CD4-positive, CD25-positive, alpha-beta regulatory T cell (primary cell): ENCODE results near the gene FRMPD4. TPM values are rescaled to one million over a fixed set of nuclear protein-coding genes. Genes with fewer than 3 reads are reported as not detected.

Experiments used
- ATAC-seq, 2 donors: fragments of 150-1000 bp; cut with Tn5 transposase; one replicate each; pipeline ENCODE4 v1.10.0; 2021; ENCODE audit warnings: low read depth in 2 of 2, moderate number of reproducible peaks in 2 of 2, moderate library complexity in 1 of 2
- DNase-seq, 3 donors: peaks; one replicate each; pipeline versions ENCODE4 v3.0.0 to v3.0.0-alpha.2; 2012 to 2022; ENCODE audit warnings: mixed read lengths in 1 of 3
- H3K27ac ChIP-seq: one replicate; pipeline ENCODE4 v1.7.0; 2013; ENCODE audit warnings: mild to moderate bottlenecking, low read length; ENCODE audit not compliant: insufficient read depth, poor library complexity, severe bottlenecking
- H3K27me3 ChIP-seq: one replicate; pipeline ENCODE4 v1.7.0; 2013; ENCODE audit warnings: low read length; ENCODE audit not compliant: control insufficient read depth, insufficient read depth
- H3K36me3 ChIP-seq: one replicate; pipeline ENCODE4 v1.7.0; 2013; ENCODE audit warnings: mild to moderate bottlenecking, low read length, moderate library complexity; ENCODE audit not compliant: control insufficient read depth, insufficient read depth
- H3K4me1 ChIP-seq: 2 replicates; pipeline ENCODE4 v1.7.0; 2013; ENCODE audit warnings: mild to moderate bottlenecking, low read length; ENCODE audit not compliant: insufficient read depth, control insufficient read depth, poor library complexity, severe bottlenecking
- H3K4me3 ChIP-seq: one replicate; pipeline ENCODE4 v1.7.0; 2013; ENCODE audit warnings: low read depth, mild to moderate bottlenecking, low read length, moderate library complexity
- H3K9me3 ChIP-seq, 2 experiments: 1 replicate in 1 of 2; 2 replicates in 1 of 2; pipeline ENCODE4 v1.7.0; 2013; ENCODE audit warnings: low read length in 2 of 2, mild to moderate bottlenecking in 1 of 2, moderate library complexity in 1 of 2; ENCODE audit not compliant: control insufficient read depth in 2 of 2
- H3K27ac Mint-ChIP-seq, 3 donors: one replicate each; pipeline ENCODE4 v1.8.0; 2020 to 2022; ENCODE audit warnings: mild to moderate bottlenecking in 3 of 3, mixed read lengths in 3 of 3, moderate library complexity in 2 of 3
- H3K27me3 Mint-ChIP-seq: one replicate; pipeline ENCODE4 v1.8.0; 2022; ENCODE audit warnings: mild to moderate bottlenecking, mixed read lengths
- H3K36me3 Mint-ChIP-seq: one replicate; pipeline ENCODE4 v1.8.0; 2020; ENCODE audit warnings: mixed read lengths
- H3K4me1 Mint-ChIP-seq, 4 donors: one replicate each; pipeline ENCODE4 v1.8.0; 2020 to 2022; ENCODE audit warnings: mixed read lengths in 4 of 4, mild to moderate bottlenecking in 1 of 4
- H3K4me3 Mint-ChIP-seq, 4 donors: one replicate each; pipeline ENCODE4 v1.8.0; 2020 to 2022; ENCODE audit warnings: mild to moderate bottlenecking in 4 of 4, mixed read lengths in 4 of 4, moderate library complexity in 3 of 4
- H3K9me3 Mint-ChIP-seq, 7 donors: one replicate each; pipeline ENCODE4 v1.8.0; 2020 to 2022; ENCODE audit warnings: mixed read lengths in 7 of 7, mild to moderate bottlenecking in 3 of 7, moderate library complexity in 2 of 7
- polyA plus RNA-seq, 4 donors: library from polyadenylated mRNA; unstranded; fragments of 300-500 nt; fragmentation: Illumina TruSeq; gene quantifications; one replicate each; pipeline ENCODE4 v1.2.3, GENCODE V29; 2021
- total RNA-seq: library from RNA; stranded (reverse); gene quantifications from one replicate; pipeline ENCODE4 v1.2.3, GENCODE V29; 2022

Gene FRMPD4
- total and polyA plus RNA-seq, 5 donors from 2014 or later, result not detected

DNA sequence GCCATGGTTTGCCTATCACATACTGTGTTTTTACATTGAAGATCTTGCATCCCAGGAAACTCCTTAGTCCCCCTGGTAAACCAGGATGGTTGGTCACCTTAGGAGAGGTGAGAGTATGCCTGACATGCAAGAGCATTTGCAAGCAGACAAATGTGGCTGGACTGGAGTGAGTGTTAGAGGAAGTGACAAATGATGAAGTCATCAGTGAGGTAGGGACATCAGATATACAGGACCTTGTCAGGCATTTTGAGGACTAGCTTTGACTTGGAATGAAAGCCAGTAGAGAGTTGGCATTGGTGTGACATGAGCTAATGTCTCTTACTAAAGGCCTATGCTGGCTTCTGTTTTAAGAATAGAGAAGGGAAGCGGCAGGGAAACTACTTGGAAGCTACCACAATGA lies 124.9 kb downstream of the FRMPD4 start:
- no peaks in the 10 kb centered on the region for H3K9me3 ChIP-seq
- H3K36me3 Mint-ChIP-seq, result no peaks in the 10 kb centered on the region
- ATAC-seq (no peak), DNase-seq (no peak)
- H3K27me3 ChIP-seq, result no peaks in the 10 kb centered on the region
- no peak overlapping the region for H3K4me3 ChIP-seq
- no peak overlapping the region for H3K27ac Mint-ChIP-seq
- H3K9me3 Mint-ChIP-seq, result peaks cover 0 to 3% (median 0%) of the 10 kb centered on the region in 7 donors
- no peaks in the 10 kb centered on the region for H3K4me1 Mint-ChIP-seq
- H3K4me1 ChIP-seq, result no peaks in the 10 kb centered on the region
- H3K4me3 Mint-ChIP-seq, result no peak overlapping the region
- H3K27me3 Mint-ChIP-seq, result no peaks in the 10 kb centered on the region
- H3K27ac ChIP-seq, result no peak overlapping the region
- H3K36me3 ChIP-seq, result no peaks in the 10 kb centered on the region

DNA sequence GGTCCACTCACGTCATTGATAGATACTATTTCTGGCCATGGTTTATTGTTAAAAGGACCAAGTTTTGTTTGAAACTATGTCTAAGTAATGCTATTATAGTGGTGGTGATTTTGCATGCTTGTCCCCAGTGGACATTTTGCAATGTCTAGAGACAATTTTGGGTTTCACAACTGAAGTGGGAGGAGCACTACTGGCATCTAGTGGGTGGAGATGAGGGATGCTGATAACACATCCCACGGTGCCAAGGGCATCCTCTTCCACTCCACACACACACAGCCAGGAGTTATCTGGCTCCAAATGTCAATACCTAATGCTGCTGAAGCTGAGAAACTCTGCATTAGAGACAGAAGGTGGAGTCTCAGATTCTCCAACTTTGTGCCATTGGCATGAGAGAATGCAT lies 131.2 kb downstream of the FRMPD4 start:
- H3K9me3 Mint-ChIP-seq, result peaks cover 0 to 3% (median 0%) of the 10 kb centered on the region in 7 donors
- H3K27ac ChIP-seq, result no peak overlapping the region
- no peaks in the 10 kb centered on the region for H3K36me3 Mint-ChIP-seq
- ATAC-seq (no peak), DNase-seq (no peak)
- H3K36me3 ChIP-seq, result no peaks in the 10 kb centered on the region
- H3K27ac Mint-ChIP-seq, result no peak overlapping the region
- no peaks in the 10 kb centered on the region for H3K4me1 ChIP-seq
- H3K9me3 ChIP-seq, result no peaks in the 10 kb centered on the region
- no peaks in the 10 kb centered on the region for H3K27me3 ChIP-seq
- no peak overlapping the region for H3K4me3 Mint-ChIP-seq
- H3K27me3 Mint-ChIP-seq, result no peaks in the 10 kb centered on the region
- H3K4me3 ChIP-seq, result no peak overlapping the region
- no peaks in the 10 kb centered on the region for H3K4me1 Mint-ChIP-seq

DNA sequence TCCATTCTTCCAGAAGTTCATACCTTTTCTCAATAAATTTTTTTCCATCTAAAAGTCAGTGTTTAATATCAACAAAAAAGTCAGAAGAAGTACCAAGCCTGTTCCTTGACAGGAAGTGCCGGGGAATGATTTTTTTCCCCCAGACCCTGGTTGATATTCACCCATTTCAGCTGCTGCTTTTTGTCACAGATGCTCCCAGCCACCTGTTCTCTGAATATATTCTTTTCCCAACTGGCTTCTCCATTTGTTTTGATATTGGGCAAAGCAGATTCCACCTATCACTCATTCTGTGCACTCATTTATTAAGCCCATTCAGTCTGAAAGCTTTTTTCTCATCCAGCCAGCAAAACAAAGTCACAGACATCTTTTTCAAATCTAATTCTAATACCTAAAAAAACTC lies 139.9 kb downstream of the FRMPD4 start:
- Histone ChIP-seq H3K9me3 (no peaks in the 10 kb centered on the region), H3K36me3 (no peaks in the 10 kb centered on the region), H3K27ac (no peak overlapping the region), H3K4me1 (no peaks in the 10 kb centered on the region), H3K27me3 (no peaks in the 10 kb centered on the region), H3K4me3 (no peak overlapping the region)
- no peaks in the 10 kb centered on the region for H3K36me3 Mint-ChIP-seq
- ATAC-seq, result no peak
- H3K9me3 Mint-ChIP-seq, result peaks cover 0 to 1% (median 0%) of the 10 kb centered on the region in 7 donors
- H3K4me3 Mint-ChIP-seq, result no peak overlapping the region
- no peak overlapping the region for H3K27ac Mint-ChIP-seq
- H3K27me3 Mint-ChIP-seq, result no peaks in the 10 kb centered on the region
- no peak for DNase-seq
- no peaks in the 10 kb centered on the region for H3K4me1 Mint-ChIP-seq

DNA sequence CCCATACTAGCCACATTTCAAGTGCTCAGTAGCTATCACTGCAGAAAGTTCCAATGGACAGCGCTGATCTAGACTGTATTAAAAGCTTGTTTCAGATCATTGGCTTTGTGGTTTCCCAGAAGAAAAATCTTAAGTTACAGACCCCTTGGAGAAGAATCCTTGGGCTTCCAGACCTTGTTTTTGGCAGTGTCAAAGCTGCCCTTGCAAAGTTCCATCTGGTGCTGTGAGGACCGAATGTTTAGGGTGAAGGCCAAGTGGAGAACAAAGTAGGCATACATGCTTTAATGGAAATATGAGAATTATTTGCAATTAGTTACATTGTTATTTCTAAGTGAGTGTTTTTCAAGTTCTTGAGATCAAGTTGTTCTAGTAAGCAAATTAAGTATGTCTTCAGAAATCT lies 144.7 kb downstream of the FRMPD4 start:
- no peak for ATAC-seq
- Mint-ChIP-seq H3K9me3 (peaks cover 0 to 4% (median 0%) of the 10 kb centered on the region in 7 donors), H3K36me3 (no peaks in the 10 kb centered on the region), H3K4me1 (no peaks in the 10 kb centered on the region), H3K27me3 (no peaks in the 10 kb centered on the region), H3K4me3 (no peak overlapping the region), H3K27ac (no peak overlapping the region)
- Histone ChIP-seq H3K27me3 (no peaks in the 10 kb centered on the region), H3K9me3 (no peaks in the 10 kb centered on the region), H3K36me3 (no peaks in the 10 kb centered on the region), H3K4me1 (no peaks in the 10 kb centered on the region), H3K27ac (no peak overlapping the region), H3K4me3 (no peak overlapping the region)
- DNase-seq, result no peak

DNA sequence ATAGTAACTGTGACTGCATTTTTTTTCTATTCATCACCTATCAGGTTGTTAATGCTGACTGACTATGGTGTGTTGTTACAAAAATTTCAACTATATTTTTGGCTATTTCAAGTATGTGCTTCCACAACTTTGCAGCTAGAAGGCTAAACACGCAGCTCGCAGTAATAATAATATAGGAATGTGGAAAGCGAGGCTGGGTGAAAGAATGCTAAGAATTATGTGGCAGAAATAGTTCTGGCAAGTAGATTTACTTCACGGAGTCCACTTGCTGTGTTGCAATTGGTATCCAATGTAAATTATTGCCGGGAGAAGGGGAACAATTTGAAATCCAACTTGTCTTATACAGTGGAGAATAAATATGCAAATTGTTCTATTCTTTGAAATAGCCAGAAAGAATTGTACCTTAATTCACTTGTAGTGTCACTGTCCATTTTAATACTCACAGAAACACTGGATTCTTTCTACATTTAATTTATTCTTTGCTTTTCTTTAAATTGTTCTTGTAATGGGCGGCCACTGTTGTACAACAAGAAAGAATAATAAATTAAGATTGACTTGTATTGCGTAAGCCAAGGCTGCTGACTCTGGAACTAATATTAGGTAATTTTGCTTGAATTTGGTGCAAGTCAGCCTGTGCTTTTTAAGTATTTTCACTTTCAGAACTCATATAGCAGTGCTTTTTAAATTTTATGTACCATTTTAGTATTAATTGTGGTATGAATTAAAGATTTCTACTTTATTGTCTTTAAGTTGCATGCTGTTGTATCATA lies 154.9 kb downstream of the FRMPD4 start:
- no peaks in the 10 kb centered on the region for H3K27me3 ChIP-seq
- no peaks in the 10 kb centered on the region for H3K36me3 ChIP-seq
- Mint-ChIP-seq H3K9me3 (peaks cover 0 to 2% (median 0%) of the 10 kb centered on the region in 7 donors), H3K27ac (no peak overlapping the region), H3K36me3 (no peaks in the 10 kb centered on the region), H3K4me3 (no peak overlapping the region), H3K27me3 (no peaks in the 10 kb centered on the region), H3K4me1 (no peaks in the 10 kb centered on the region)
- no peak overlapping the region for H3K4me3 ChIP-seq
- H3K9me3 ChIP-seq, result no peaks in the 10 kb centered on the region
- no peak for DNase-seq
- no peaks in the 10 kb centered on the region for H3K4me1 ChIP-seq
- ATAC-seq, result no peak
- no peak overlapping the region for H3K27ac ChIP-seq

DNA sequence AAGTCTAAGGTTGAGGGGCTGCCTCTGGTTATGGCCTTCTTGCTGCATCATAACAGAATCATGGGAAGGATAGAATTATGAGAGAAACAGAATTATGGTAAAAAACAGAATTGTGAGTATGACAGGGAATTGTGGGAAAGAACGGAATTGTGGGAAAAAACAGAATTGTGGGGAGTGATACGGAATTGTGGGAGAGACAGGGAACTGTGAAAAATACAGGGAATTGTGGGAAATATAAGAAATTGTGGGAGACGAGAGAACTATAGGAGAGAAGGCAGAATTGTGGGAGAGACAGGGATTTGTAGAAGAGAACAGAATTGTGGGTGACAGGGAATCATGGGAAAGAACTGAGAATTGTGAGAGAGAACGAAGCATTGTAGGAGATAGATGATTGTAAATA lies 159.1 kb downstream of the FRMPD4 start:
- no peak overlapping the region for H3K27ac Mint-ChIP-seq
- no peaks in the 10 kb centered on the region for H3K27me3 ChIP-seq
- ATAC-seq (no peak), DNase-seq (no peak)
- no peaks in the 10 kb centered on the region for H3K4me1 Mint-ChIP-seq
- H3K9me3 ChIP-seq, result no peaks in the 10 kb centered on the region
- no peak overlapping the region for H3K27ac ChIP-seq
- peaks cover 0 to 9% (median 0%) of the 10 kb centered on the region in 7 donors for H3K9me3 Mint-ChIP-seq
- H3K36me3 Mint-ChIP-seq, result no peaks in the 10 kb centered on the region
- H3K4me3 ChIP-seq, result no peak overlapping the region
- H3K36me3 ChIP-seq, result no peaks in the 10 kb centered on the region
- H3K27me3 Mint-ChIP-seq, result no peaks in the 10 kb centered on the region
- no peak overlapping the region for H3K4me3 Mint-ChIP-seq
- no peaks in the 10 kb centered on the region for H3K4me1 ChIP-seq

DNA sequence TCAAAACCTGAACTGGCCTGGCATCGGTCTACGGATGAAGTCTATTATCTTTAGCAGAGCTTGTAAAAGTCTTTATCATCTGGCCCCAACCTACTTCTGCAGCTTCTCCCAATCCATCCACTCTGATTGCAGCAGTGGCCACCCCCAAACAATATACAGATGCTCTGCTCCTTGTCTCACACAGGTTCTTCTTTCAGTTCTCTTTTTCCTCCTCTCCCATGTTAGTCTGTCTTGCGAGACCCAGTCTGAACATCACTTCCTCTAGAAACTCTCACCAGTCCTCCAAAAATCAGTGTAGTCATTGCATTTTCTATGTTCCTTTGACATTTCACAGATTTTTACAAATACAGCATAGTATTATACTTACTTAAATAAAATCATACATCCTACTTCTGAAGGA lies 163.0 kb downstream of the FRMPD4 start:
- Mint-ChIP-seq H3K9me3 (peaks cover 0 to 9% (median 0%) of the 10 kb centered on the region in 7 donors), H3K4me1 (no peaks in the 10 kb centered on the region), H3K27ac (no peak overlapping the region), H3K36me3 (no peaks in the 10 kb centered on the region), H3K4me3 (no peak overlapping the region), H3K27me3 (no peaks in the 10 kb centered on the region)
- Histone ChIP-seq H3K36me3 (no peaks in the 10 kb centered on the region), H3K9me3 (no peaks in the 10 kb centered on the region), H3K27ac (no peak overlapping the region), H3K27me3 (no peaks in the 10 kb centered on the region), H3K4me3 (no peak overlapping the region), H3K4me1 (no peaks in the 10 kb centered on the region)
- ATAC-seq (no peak), DNase-seq (no peak)

DNA sequence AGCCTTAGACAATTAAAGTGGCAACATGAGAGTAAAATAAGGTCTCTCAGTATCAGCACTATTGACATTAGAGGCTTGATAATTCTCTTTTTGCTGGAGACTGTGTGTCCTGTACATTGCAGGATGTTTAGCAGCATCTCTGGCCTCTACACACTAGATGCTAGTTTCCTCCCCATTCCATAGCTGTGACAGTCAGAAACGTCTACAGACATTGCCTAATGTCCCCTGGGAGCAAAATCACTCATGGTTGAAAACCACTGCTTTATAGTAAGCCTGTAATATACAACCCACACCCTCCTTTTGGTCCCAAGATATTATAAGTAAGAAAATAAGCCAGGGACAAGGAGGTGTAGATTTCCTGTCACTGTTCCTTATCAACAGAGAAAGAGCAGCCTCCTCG lies 166.0 kb downstream of the FRMPD4 start:
- ATAC-seq (no peak), DNase-seq (no peak)
- Mint-ChIP-seq H3K36me3 (no peaks in the 10 kb centered on the region), H3K9me3 (peaks cover 0 to 7% (median 0%) of the 10 kb centered on the region in 7 donors), H3K4me1 (no peaks in the 10 kb centered on the region), H3K27me3 (no peaks in the 10 kb centered on the region), H3K4me3 (no peak overlapping the region), H3K27ac (no peak overlapping the region)
- H3K27me3 ChIP-seq, result no peaks in the 10 kb centered on the region
- H3K9me3 ChIP-seq, result no peaks in the 10 kb centered on the region
- no peak overlapping the region for H3K27ac ChIP-seq
- no peak overlapping the region for H3K4me3 ChIP-seq
- no peaks in the 10 kb centered on the region for H3K4me1 ChIP-seq
- H3K36me3 ChIP-seq, result no peaks in the 10 kb centered on the region
